ENCODE data around the gene OR10C1.

GRCh38 chr6:29474996-29475395 lies 35.9 kb downstream of the OR10C1 start:
- TF ChIP-seq, protein P1, sequence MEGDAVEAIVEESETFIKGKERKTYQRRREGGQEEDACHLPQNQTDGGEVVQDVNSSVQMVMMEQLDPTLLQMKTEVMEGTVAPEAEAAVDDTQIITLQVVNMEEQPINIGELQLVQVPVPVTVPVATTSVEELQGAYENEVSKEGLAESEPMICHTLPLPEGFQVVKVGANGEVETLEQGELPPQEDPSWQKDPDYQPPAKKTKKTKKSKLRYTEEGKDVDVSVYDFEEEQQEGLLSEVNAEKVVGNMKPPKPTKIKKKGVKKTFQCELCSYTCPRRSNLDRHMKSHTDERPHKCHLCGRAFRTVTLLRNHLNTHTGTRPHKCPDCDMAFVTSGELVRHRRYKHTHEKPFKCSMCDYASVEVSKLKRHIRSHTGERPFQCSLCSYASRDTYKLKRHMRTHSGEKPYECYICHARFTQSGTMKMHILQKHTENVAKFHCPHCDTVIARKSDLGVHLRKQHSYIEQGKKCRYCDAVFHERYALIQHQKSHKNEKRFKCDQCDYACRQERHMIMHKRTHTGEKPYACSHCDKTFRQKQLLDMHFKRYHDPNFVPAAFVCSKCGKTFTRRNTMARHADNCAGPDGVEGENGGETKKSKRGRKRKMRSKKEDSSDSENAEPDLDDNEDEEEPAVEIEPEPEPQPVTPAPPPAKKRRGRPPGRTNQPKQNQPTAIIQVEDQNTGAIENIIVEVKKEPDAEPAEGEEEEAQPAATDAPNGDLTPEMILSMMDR (IDR thresholded peaks at IDR 0.05; ENCODE audit: low read depth, low read length) = no peak
- TF ChIP-seq EZH2phosphoT487 (IDR thresholded peaks at IDR 0.05; ENCODE audit: low read depth) = no peak
